ENCODE results near the gene PMVK. TPM values are rescaled to one million over a fixed set of nuclear protein-coding genes. Genes with fewer than 3 reads are reported as not detected.

PMVK gene
- total and polyA plus RNA-seq, 10 of the 15 experiments (the other 5 are each of a cell fraction or from before 2014, with no cell fraction given): 6.0 to 121 (median 49.4) TPM

- intact Hi-C loops (cut with micrococcal nuclease; ENCODE audit: unreplicated experiment) (no loop called here), in situ Hi-C loops (cut with MboI) (no loop called here)
- DNase-seq (ENCODE audit: low read depth, low spot score): no peak
- ATAC-seq: peak; percentile 31
- CTCF ChIA-PET: interaction anchor here (1.0 to 1.3 kb wide), 2 partner anchors 217 to 326 kb away, joined by 3 to 6 read pairs; no protein-coding TSS in a partner anchor
- H3K4me3 ChIP-seq: no peak overlapping the region
- BruUV-seq (replicated peaks): no TSS peak
- no peaks in the 10 kb centered on the region for H3K36me3 ChIP-seq (ENCODE audit: control insufficient read depth in 2 of 2, insufficient read depth in 2 of 2, low read length in 1 of 2)
- no peaks in the 10 kb centered on the region for H4K20me1 ChIP-seq (ENCODE audit: control insufficient read depth, insufficient read depth)
- H3K9me3 ChIP-seq (replicated peaks; ENCODE audit: control insufficient read depth, insufficient read depth, low read length): no peaks in the 10 kb centered on the region
- peaks cover 6% of the 10 kb centered on the region for H3K4me1 ChIP-seq (ENCODE audit: control insufficient read depth, insufficient read depth, low read length)
- WGBS (ENCODE audit: insufficient coverage, insufficient replicate concordance, low lambda C conversion rate, missing lambda C conversion rate): 48% methylated on average over 5 of the region's 5 CpGs
- no peaks in the 10 kb centered on the region for H3K79me2 ChIP-seq (ENCODE audit: control insufficient read depth, insufficient read depth, low read length)
- peak overlapping the region; percentile 20; the same call in 1 of the 2 replicates for H2AFZ ChIP-seq (ENCODE audit: control insufficient read depth, low read depth, low read length)
- H3K4me2 ChIP-seq (ENCODE audit: control insufficient read depth, insufficient read depth): peak overlapping the region; percentile 34; the same call in 1 of the 2 replicates
- SMC1A ChIA-PET (ENCODE audit: uncharacterized antibody, unreplicated experiment): no interaction called here
- FAIRE-seq: no peak
- H3K27me3 ChIP-seq (replicated peaks in 1 of 2; ENCODE audit: control insufficient read depth in 2 of 2, insufficient read depth in 2 of 2, low read length in 1 of 2): no peaks in the 10 kb centered on the region
- POLR2A ChIA-PET: no interaction called here
- H3K9ac ChIP-seq (ENCODE audit: control insufficient read depth, insufficient read depth, low read length): no peak overlapping the region
- H3K27ac ChIP-seq (ENCODE audit: control insufficient read depth, insufficient read depth): no peak overlapping the region
- no peak for TF ChIP-seq PAX8 (IDR thresholded peaks at IDR 0.05)
- no peak for TF ChIP-seq BCL11A (IDR thresholded peaks at IDR 0.05; ENCODE audit: low read depth, low read length)
- TF ChIP-seq NR2F1 (conservative IDR thresholded peaks at IDR 0.05): no peak
- TF ChIP-seq EP300 (IDR thresholded peaks at IDR 0.05; ENCODE audit: borderline replicate concordance in 1 of 2, control insufficient read depth in 1 of 2, low read depth in 2 of 2, low read length in 2 of 2): no peak
- TF ChIP-seq MLLT1 (IDR thresholded peaks at IDR 0.05): no peak
- TF ChIP-seq CHD1 (IDR thresholded peaks at IDR 0.05; ENCODE audit: low read depth, low read length): no peak
- TF ChIP-seq SMAD5 (IDR thresholded peaks at IDR 0.05; ENCODE audit: low read depth): no peak
- no peak for TF ChIP-seq KAT2A (conservative IDR thresholded peaks at IDR 0.05; ENCODE audit: control insufficient read depth, low read depth, low read length)
- no peak for TF ChIP-seq HDAC2 (IDR thresholded peaks at IDR 0.05)
- TF ChIP-seq RAD51 (IDR thresholded peaks at IDR 0.05): no peak
- no peak for TF ChIP-seq NR2C1 (IDR thresholded peaks at IDR 0.05)
- no peak for TF ChIP-seq NRF1 (conservative IDR thresholded peaks at IDR 0.05; ENCODE audit: low read depth, low read length)
- TF ChIP-seq YBX1 (IDR thresholded peaks at IDR 0.05): no peak
- TF ChIP-seq SRF (IDR thresholded peaks at IDR 0.05; ENCODE audit: low read depth in 2 of 2, low read length in 2 of 2): no peak
- no peak for TF ChIP-seq E4F1 (IDR thresholded peaks at IDR 0.05; ENCODE audit: borderline replicate concordance, partially characterized antibody)
- no peak for TF ChIP-seq ASH2L (IDR thresholded peaks at IDR 0.05; ENCODE audit: borderline replicate concordance, low read depth)
- no peak for TF ChIP-seq BHLHE40 (IDR thresholded peaks at IDR 0.05; ENCODE audit: borderline replicate concordance in 1 of 2, low read depth in 2 of 2, low read length in 1 of 2)
- no peak for TF ChIP-seq STAT1 (conservative IDR thresholded peaks at IDR 0.05)
- no peak for TF ChIP-seq TAF1 (IDR thresholded peaks at IDR 0.05; ENCODE audit: borderline replicate concordance, low read depth, low read length)
- RAD21 ChIA-PET (ENCODE audit: unreplicated experiment): no interaction called here
Measured at GRCh38 chr1:154886281-154887015, 50.1 kb downstream of the PMVK start.
